SU-DHL-6 (cell line): ENCODE measurements around the gene RPTOR.

Experiments
- H2AFZ ChIP-seq: fragments of 200-600 bp; sonication (generic); 2 replicates; pipeline ENCODE4 v1.6.1; 2014; ENCODE audit warnings: low read depth, mild to moderate bottlenecking, moderate library complexity, mixed read lengths, antibody characterized with exemption, low read length; ENCODE audit not compliant: severe bottlenecking
- H3F3A ChIP-seq: fragments of 200-600 bp; shearing (Covaris generic); 2 replicates; pipeline ENCODE4 v1.6.0; 2016; ENCODE audit warnings: antibody characterized with exemption, mild to moderate bottlenecking; ENCODE audit not compliant: insufficient read depth
- H3K27ac ChIP-seq: fragments of 200-600 bp; sonication (generic); 2 replicates; pipeline ENCODE4 v1.5.1; 2016; ENCODE audit warnings: low read depth, mild to moderate bottlenecking, low read length, moderate library complexity, mixed read lengths
- H3K27me3 ChIP-seq: fragments of 200-600 bp; sonication (generic), shearing (Covaris generic); 2 replicates; pipeline ENCODE4 v1.6.0; 2014; ENCODE audit warnings: mild to moderate bottlenecking, low read length
- H3K36me3 ChIP-seq: fragments of 200-600 bp; sonication (generic); 2 replicates; pipeline ENCODE4 v1.6.1; 2014; ENCODE audit warnings: mild to moderate bottlenecking, low read length, mixed read lengths
- H3K4me2 ChIP-seq: fragments of 300-600, 200-600 bp; shearing (Covaris generic), sonication (generic); 2 replicates; pipeline ENCODE4 v1.6.0; 2014; ENCODE audit warnings: low read length, low read depth, mild to moderate bottlenecking; ENCODE audit not compliant: poor library complexity, severe bottlenecking
- H3K4me3 ChIP-seq: fragments of 200-600 bp; sonication (generic); 2 replicates; pipeline ENCODE4 v1.5.1; 2014; ENCODE audit warnings: antibody characterized with exemption, low read length, mild to moderate bottlenecking, mixed read lengths; ENCODE audit not compliant: insufficient read depth, poor library complexity, severe bottlenecking
- H3K79me2 ChIP-seq: fragments of 200-600 bp; sonication (generic); 2 replicates; pipeline ENCODE4 v1.6.1; 2014; ENCODE audit warnings: mild to moderate bottlenecking, low read length, moderate library complexity; ENCODE audit not compliant: insufficient read depth
- H3K9ac ChIP-seq: fragments of 200-600 bp; sonication (generic); 2 replicates; pipeline ENCODE4 v1.7.0; 2014; ENCODE audit warnings: mild to moderate bottlenecking, low read length
- H3K9me2 ChIP-seq: fragments of 200-600 bp; sonication (generic); replicated peaks from 2 replicates; pipeline ENCODE4 v1.6.1; 2014; ENCODE audit warnings: low read length; ENCODE audit not compliant: insufficient read depth
- H3K9me3 ChIP-seq: fragments of 200-600 bp; sonication (generic); 2 replicates; pipeline ENCODE4 v1.6.1; 2014; ENCODE audit warnings: low read length, mixed read lengths; ENCODE audit not compliant: insufficient read depth
- H4K20me1 ChIP-seq: fragments of 200-600 bp; sonication (generic); 2 replicates; pipeline ENCODE4 v1.6.1; 2014; ENCODE audit warnings: low read depth, mild to moderate bottlenecking, antibody characterized with exemption, low read length, moderate library complexity, mixed read lengths
- CTCF ChIP-seq: fragments of 200-600 bp; sonication (generic); IDR thresholded peaks from one replicate; pipeline ENCODE4 v1.5.1; 2017; ENCODE audit warnings: antibody characterized with exemption, mild to moderate bottlenecking, low read length, moderate library complexity; ENCODE audit not compliant: insufficient read depth, poor library complexity, severe bottlenecking
- EZH2phosphoT487 ChIP-seq: fragments of 200-600 bp; sonication (generic), shearing (Covaris generic); conservative IDR thresholded peaks from 2 replicates; pipeline ENCODE4 v1.6.1; 2018; ENCODE audit warnings: mild to moderate bottlenecking, antibody characterized with exemption, low read length, moderate library complexity, mixed read lengths

Gene RPTOR

GRCh38 chr17:80979547-80980378 is 435.1 kb downstream of the RPTOR start:
- Histone ChIP-seq H3K27me3 (no peaks in the 10 kb centered on the region), H3K9ac (no peak overlapping the region), H3K9me3 (no peaks in the 10 kb centered on the region), H3F3A (no peaks in the 10 kb centered on the region), H3K79me2 (no peaks in the 10 kb centered on the region), H3K27ac (no peak overlapping the region), H3K36me3 (no peaks in the 10 kb centered on the region), H3K9me2 (no peaks in the 10 kb centered on the region), H3K4me3 (no peak overlapping the region), H4K20me1 (no peaks in the 10 kb centered on the region), H3K4me2 (no peak overlapping the region), H2AFZ (no peak overlapping the region)
- TF ChIP-seq EZH2phosphoT487 (no peak), CTCF (no peak)

DNA sequence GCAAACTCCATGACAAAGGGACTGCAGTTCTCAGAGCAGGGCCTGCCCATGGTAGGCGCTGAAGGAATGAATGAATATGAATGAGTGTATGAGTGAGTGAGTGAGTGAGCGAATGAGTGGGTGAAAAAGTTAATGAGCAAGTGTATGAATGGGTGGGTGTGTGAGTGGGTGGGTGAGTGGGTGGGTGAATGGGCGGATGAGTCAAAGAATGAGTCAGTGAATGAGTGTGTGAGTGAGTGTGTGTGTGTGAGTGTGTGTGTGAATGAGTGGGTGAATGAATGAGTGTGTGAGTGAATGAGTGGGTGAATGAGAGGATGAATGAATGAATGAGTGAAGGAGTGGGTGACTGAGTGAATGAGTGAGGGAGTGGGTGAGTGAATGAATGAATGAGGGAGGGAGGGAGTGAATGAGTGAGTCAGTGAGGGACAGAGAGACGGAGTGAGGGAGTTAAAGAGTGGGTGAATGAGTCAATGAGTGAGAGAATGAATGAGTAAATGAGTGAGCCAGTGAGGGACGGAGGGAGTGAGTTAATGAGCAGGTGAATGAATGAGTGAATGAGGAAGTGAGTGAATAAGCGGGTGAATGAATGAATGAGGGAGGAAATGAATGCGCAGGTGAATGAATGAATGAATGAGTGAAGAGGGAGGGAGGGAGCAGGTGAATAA is 435.9 kb downstream of the RPTOR start:
- H3K27ac ChIP-seq, result no peak overlapping the region
- H3F3A ChIP-seq, result no peaks in the 10 kb centered on the region
- no peaks in the 10 kb centered on the region for H4K20me1 ChIP-seq
- no peaks in the 10 kb centered on the region for H3K27me3 ChIP-seq
- H3K4me3 ChIP-seq, result no peak overlapping the region
- H3K4me2 ChIP-seq, result no peak overlapping the region
- no peaks in the 10 kb centered on the region for H3K36me3 ChIP-seq
- TF ChIP-seq EZH2phosphoT487, result no peak
- TF ChIP-seq CTCF, result no peak
- no peaks in the 10 kb centered on the region for H3K9me3 ChIP-seq
- H3K9ac ChIP-seq, result no peak overlapping the region
- H2AFZ ChIP-seq, result no peak overlapping the region
- H3K9me2 ChIP-seq, result no peaks in the 10 kb centered on the region
- H3K79me2 ChIP-seq, result no peaks in the 10 kb centered on the region

- Histone ChIP-seq H3K36me3 (no peaks in the 10 kb centered on the region), H3K79me2 (no peaks in the 10 kb centered on the region), H3K9me2 (no peaks in the 10 kb centered on the region), H3K27ac (no peak overlapping the region), H3K9me3 (no peaks in the 10 kb centered on the region), H3K4me3 (no peak overlapping the region), H4K20me1 (no peaks in the 10 kb centered on the region), H2AFZ (no peak overlapping the region), H3K27me3 (no peaks in the 10 kb centered on the region), H3K9ac (no peak overlapping the region), H3K4me2 (no peak overlapping the region), H3F3A (no peaks in the 10 kb centered on the region)
- TF ChIP-seq CTCF, result peak; percentile 78
- TF ChIP-seq EZH2phosphoT487, result no peak
These were observed 436.6 kb downstream of the RPTOR start for GRCh38 chr17:80981062-80981902.
